ENCODE results near the gene NME4. TPM values are rescaled to one million over a fixed set of nuclear protein-coding genes. Genes with fewer than 3 reads are reported as not detected.

NME4 gene
- total RNA-seq, 2 donors from 2014 or later, result 68.7 to 91.2 TPM

DNA sequence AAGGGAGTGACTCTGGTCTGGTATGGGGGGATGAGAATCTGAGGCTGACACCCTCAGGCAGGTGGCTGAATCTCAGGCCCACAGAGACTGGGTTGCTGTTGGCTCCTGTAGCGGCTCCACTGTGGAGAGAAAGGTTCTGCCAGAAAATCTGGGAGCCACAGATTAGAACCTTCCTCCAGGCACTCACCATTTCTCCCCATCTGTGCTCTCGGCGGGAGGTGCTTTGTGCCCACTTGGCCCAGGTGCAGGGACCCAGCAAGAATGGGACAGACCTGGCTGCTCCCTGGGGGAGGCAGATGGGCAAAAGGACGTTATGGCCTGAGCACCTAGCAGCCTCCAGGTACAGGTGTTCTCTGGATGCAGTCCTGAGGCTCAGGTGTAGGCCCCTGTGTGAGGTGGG is 48.6 kb downstream of the NME4 start:
- DNase-seq (ENCODE audit: low spot score), result no peak
- Histone ChIP-seq H3K9me3 (no peaks in the 10 kb centered on the region), H3K27ac (no peak overlapping the region), H3K4me1 (ENCODE audit: control insufficient read depth in 1 of 2, low read depth in 2 of 2) (peaks cover 0 to 7% of the 10 kb centered on the region in 2 donors), H3K4me3 (no peak overlapping the region), H3K27me3 (replicated peaks; ENCODE audit: insufficient read depth) (no peaks in the 10 kb centered on the region), H3K36me3 (no peaks in the 10 kb centered on the region)
- no peak for ATAC-seq (ENCODE audit: insufficient number of reproducible peaks, low FRiP score, low read depth)
- TF ChIP-seq, protein P1, sequence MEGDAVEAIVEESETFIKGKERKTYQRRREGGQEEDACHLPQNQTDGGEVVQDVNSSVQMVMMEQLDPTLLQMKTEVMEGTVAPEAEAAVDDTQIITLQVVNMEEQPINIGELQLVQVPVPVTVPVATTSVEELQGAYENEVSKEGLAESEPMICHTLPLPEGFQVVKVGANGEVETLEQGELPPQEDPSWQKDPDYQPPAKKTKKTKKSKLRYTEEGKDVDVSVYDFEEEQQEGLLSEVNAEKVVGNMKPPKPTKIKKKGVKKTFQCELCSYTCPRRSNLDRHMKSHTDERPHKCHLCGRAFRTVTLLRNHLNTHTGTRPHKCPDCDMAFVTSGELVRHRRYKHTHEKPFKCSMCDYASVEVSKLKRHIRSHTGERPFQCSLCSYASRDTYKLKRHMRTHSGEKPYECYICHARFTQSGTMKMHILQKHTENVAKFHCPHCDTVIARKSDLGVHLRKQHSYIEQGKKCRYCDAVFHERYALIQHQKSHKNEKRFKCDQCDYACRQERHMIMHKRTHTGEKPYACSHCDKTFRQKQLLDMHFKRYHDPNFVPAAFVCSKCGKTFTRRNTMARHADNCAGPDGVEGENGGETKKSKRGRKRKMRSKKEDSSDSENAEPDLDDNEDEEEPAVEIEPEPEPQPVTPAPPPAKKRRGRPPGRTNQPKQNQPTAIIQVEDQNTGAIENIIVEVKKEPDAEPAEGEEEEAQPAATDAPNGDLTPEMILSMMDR (IDR thresholded peaks at IDR 0.05), result no peak

Other genes starting within 250 kb of the NME4 start
- gene HBZ, start 244.6 kb upstream of the NME4 start, total RNA-seq, result not detected
- not detected for gene HBM, start 231.2 kb upstream of the NME4 start, total RNA-seq
- gene HBA2, start 224.3 kb upstream of the NME4 start, total RNA-seq, result 100 to 1,000 TPM in 1 of 2 donors, 10 to 100 TPM in 1; 47.9 to 433 TPM
- 100 to 1,000 TPM in 1 of 2 donors, not detected in 1; 174 TPM for gene HBA1, start 220.5 kb upstream of the NME4 start, total RNA-seq
- not detected for gene HBQ1, start 216.7 kb upstream of the NME4 start, total RNA-seq
- gene LUC7L, start 167.8 kb upstream of the NME4 start, total RNA-seq, result 100 to 1,000 TPM; 101 to 171 TPM
- 100 to 1,000 TPM in 1 of 2 donors, 10 to 100 TPM in 1; 51.7 to 141 TPM for gene FAM234A, start 162.4 kb upstream of the NME4 start, total RNA-seq
- 10 to 100 TPM; 16.8 to 19.4 TPM for gene RGS11, start 121.3 kb upstream of the NME4 start, total RNA-seq
- gene ARHGDIG, start 116.6 kb upstream of the NME4 start, total RNA-seq, result not detected
- gene PDIA2, start 114.0 kb upstream of the NME4 start, total RNA-seq, result 1 to 10 TPM in 1 of 2 donors, under 1 TPM in 1; 0.81 to 3.2 TPM
- 10 to 100 TPM; 20.0 to 27.2 TPM for gene AXIN1, start 44.5 kb upstream of the NME4 start, total RNA-seq
- 10 to 100 TPM; 33.2 to 59.2 TPM for gene MRPL28, start 26.7 kb upstream of the NME4 start, total RNA-seq
- 10 to 100 TPM; 38.7 to 55.4 TPM for gene PGAP6, start 15.2 kb upstream of the NME4 start, total RNA-seq
- gene DECR2, start 4.7 kb downstream of the NME4 start, total RNA-seq, result 10 to 100 TPM; 24.1 to 25.6 TPM
- 10 to 100 TPM; 70.1 to 71.1 TPM for gene RAB11FIP3, start 28.4 kb downstream of the NME4 start, total RNA-seq
- gene CAPN15, start 130.5 kb downstream of the NME4 start, total RNA-seq, result 10 to 100 TPM; 46.2 to 96.6 TPM
- gene PRR35, start 163.2 kb downstream of the NME4 start, total RNA-seq, result under 1 TPM in 1 of 2 donors, not detected in 1; 0.42 TPM
- 1 to 10 TPM; 2.0 to 3.2 TPM for gene NHLRC4, start 169.8 kb downstream of the NME4 start, total RNA-seq
- gene PIGQ, start 172.8 kb downstream of the NME4 start, total RNA-seq, result 10 to 100 TPM; 54.2 to 80.1 TPM
- gene RAB40C, start 192.9 kb downstream of the NME4 start, total RNA-seq, result 10 to 100 TPM; 19.0 to 25.9 TPM
- 1 to 10 TPM in 1 of 2 donors, under 1 TPM in 1; 0.92 to 1.2 TPM for gene WFIKKN1, start 233.8 kb downstream of the NME4 start, total RNA-seq
- gene METTL26, start 239.1 kb downstream of the NME4 start, total RNA-seq, result 100 to 1,000 TPM in 1 of 2 donors, 10 to 100 TPM in 1; 83.4 to 217 TPM
- 10 to 100 TPM; 12.2 to 42.2 TPM for gene MCRIP2, start 244.6 kb downstream of the NME4 start, total RNA-seq

All from thoracic aorta (tissue), 2 donors.